ENCODE data around the gene UGT2B15. TPM values are rescaled to one million over a fixed set of nuclear protein-coding genes. Genes with fewer than 3 reads are reported as not detected.
"Not testable (repeated sequence)": the region's sequence is repeated elsewhere in the genome, so short reads cannot be mapped to it uniquely, and the experiment has no call there.

The UGT2B15 gene
- total and polyA plus RNA-seq, 12 donors: 0.19 to 0.22 TPM; not detected in 10

GRCh38 chr4:68712207-68712606 is 41.8 kb upstream of the UGT2B15 start:
- H3K27ac ChIP-seq: no peak overlapping the region
- no peak overlapping the region for H3K4me3 ChIP-seq

GRCh38 chr4:68708566-68708965 is 38.1 kb upstream of the UGT2B15 start:
- H3K4me3 ChIP-seq: no peak overlapping the region
- no peak overlapping the region for H3K27ac ChIP-seq
- H3K4me1 ChIP-seq (replicated peaks in 1 of 2): no peaks in the 10 kb centered on the region
- intact Hi-C loops (cut with DNase I): no loop called here
- DNase-seq: no peak
- no peak for TF ChIP-seq POLR2A (IDR thresholded peaks at IDR 0.05)
- no peak for TF ChIP-seq CTCF (IDR thresholded peaks at IDR 0.05)
- no peaks in the 10 kb centered on the region for H3K9me3 ChIP-seq (replicated peaks in 1 of 3)
- no peaks in the 10 kb centered on the region for H3K36me3 ChIP-seq (replicated peaks in 1 of 2)
- no peaks in the 10 kb centered on the region for H3K27me3 ChIP-seq

More at GRCh38 chr4:68712207-68712606, 41.8 kb upstream of the UGT2B15 start:
- intact Hi-C loops (cut with DNase I): no loop called here
- Histone ChIP-seq H3K36me3 (replicated peaks in 1 of 2) (no peaks in the 10 kb centered on the region), H3K9me3 (replicated peaks in 1 of 3) (no peaks in the 10 kb centered on the region), H3K4me1 (replicated peaks in 1 of 2) (no peaks in the 10 kb centered on the region), H3K27me3 (no peaks in the 10 kb centered on the region)
- WGBS, 4 donors: 55 to 71% (median 65%) methylated on average over 3 of the region's 3 CpGs
- DNase-seq: no peak
- no peak for TF ChIP-seq CTCF (IDR thresholded peaks at IDR 0.05)

GRCh38 chr4:68703168-68703567 is 32.7 kb upstream of the UGT2B15 start:
- WGBS, 4 donors: 74 to 86% (median 78%) methylated on average over 2 of the region's 2 CpGs
- intact Hi-C loops (cut with DNase I); H3K27me3 ChIP-seq; H3K4me3 ChIP-seq; H3K9me3 ChIP-seq (replicated peaks in 1 of 3); H3K4me1 ChIP-seq (replicated peaks in 1 of 2); H3K27ac ChIP-seq; DNase-seq; H3K36me3 ChIP-seq (replicated peaks in 1 of 2): not testable (repeated sequence)

- WGBS, 4 donors: 54 to 69% (median 68%) methylated on average over 3 of the region's 3 CpGs
- no peaks in the 10 kb centered on the region for H3K9me3 ChIP-seq (replicated peaks in 1 of 3)
Observed at GRCh38 chr4:68700152-68700551, 29.7 kb upstream of the UGT2B15 start.

More at GRCh38 chr4:68700152-68700551, 29.7 kb upstream of the UGT2B15 start:
- no peak for DNase-seq
- intact Hi-C loops (cut with DNase I): no loop called here
- Histone ChIP-seq H3K4me1 (replicated peaks in 1 of 2) (no peaks in the 10 kb centered on the region), H3K27ac (no peak overlapping the region), H3K4me3 (no peak overlapping the region), H3K36me3 (replicated peaks in 1 of 2) (no peaks in the 10 kb centered on the region), H3K27me3 (no peaks in the 10 kb centered on the region)
- TF ChIP-seq POLR2A (IDR thresholded peaks at IDR 0.05): no peak
- TF ChIP-seq CTCF (IDR thresholded peaks at IDR 0.05): no peak
